H9 (cell line): Measurements from ENCODE around the gene SSH3. TPM values are rescaled to one million over a fixed set of nuclear protein-coding genes. Genes with fewer than 3 reads are reported as not detected.

Experiments used
- DNase-seq: peaks from one replicate; pipeline ENCODE4 v3.0.0-alpha.2; 2017
- H2AFZ ChIP-seq: one replicate; pipeline ENCODE4 v1.6.1; 2013; ENCODE audit warnings: mild to moderate bottlenecking, low read length, control low read depth, moderate library complexity
- H2AK5ac ChIP-seq: 2 replicates; pipeline ENCODE4 v1.6.1; 2013; ENCODE audit warnings: low read length, control low read depth, mixed read lengths; ENCODE audit not compliant: insufficient read length
- H2BK120ac ChIP-seq: one replicate; pipeline ENCODE4 v1.6.1; 2013; ENCODE audit warnings: low read depth, mild to moderate bottlenecking, low read length, control low read depth, inconsistent platforms; ENCODE audit not compliant: poor library complexity, severe bottlenecking
- H2BK12ac ChIP-seq: 2 replicates; pipeline ENCODE4 v1.6.1; 2013; ENCODE audit warnings: low read length, control low read depth, mixed read lengths, low read depth; ENCODE audit not compliant: insufficient read length
- H2BK15ac ChIP-seq: 2 replicates; pipeline ENCODE4 v1.6.1; 2013; ENCODE audit warnings: low read depth, low read length, control low read depth
- H2BK20ac ChIP-seq: one replicate; pipeline ENCODE4 v1.6.1; 2013; ENCODE audit warnings: low read depth, mild to moderate bottlenecking, low read length, control low read depth, inconsistent platforms; ENCODE audit not compliant: poor library complexity, severe bottlenecking
- H2BK5ac ChIP-seq: 2 replicates; pipeline ENCODE4 v1.6.1; 2013; ENCODE audit warnings: low read length, control low read depth, mixed read lengths; ENCODE audit not compliant: insufficient read length
- H3K14ac ChIP-seq: 2 replicates; pipeline ENCODE4 v1.6.1; 2013; ENCODE audit warnings: low read length, control low read depth; ENCODE audit not compliant: insufficient read depth
- H3K18ac ChIP-seq: 2 replicates; pipeline ENCODE4 v1.6.1; 2013; ENCODE audit warnings: low read depth, mild to moderate bottlenecking, mixed read lengths, low read length, control low read depth; ENCODE audit not compliant: insufficient read length
- H3K23ac ChIP-seq: 2 replicates; pipeline ENCODE4 v1.6.1; 2013; ENCODE audit warnings: low read length, control low read depth, mixed read lengths, low read depth; ENCODE audit not compliant: insufficient read length
- H3K23me2 ChIP-seq: 2 replicates; pipeline ENCODE4 v1.6.1; 2013; ENCODE audit warnings: low read depth, mild to moderate bottlenecking, mixed read lengths, low read length, control low read depth; ENCODE audit not compliant: insufficient read length, poor library complexity, severe bottlenecking
- H3K27ac ChIP-seq: 2 replicates; pipeline ENCODE4 v1.5.1; 2013; ENCODE audit warnings: low read length, control low read depth, mixed read lengths, low read depth; ENCODE audit not compliant: insufficient read length
- H3K27me3 ChIP-seq: 2 replicates; pipeline ENCODE4 v1.6.1; 2013; ENCODE audit warnings: low read length, control low read depth, inconsistent platforms; ENCODE audit not compliant: insufficient read depth
- H3K4ac ChIP-seq: 2 replicates; pipeline ENCODE4 v1.6.1; 2013; ENCODE audit warnings: low read depth, mild to moderate bottlenecking, control low read depth, inconsistent platforms, low read length, moderate library complexity
- H3K4me1 ChIP-seq: 2 replicates; pipeline ENCODE4 v1.6.1; 2013; ENCODE audit warnings: low read length, control low read depth, inconsistent platforms; ENCODE audit not compliant: insufficient read depth
- H3K4me2 ChIP-seq: 2 replicates; pipeline ENCODE4 v1.6.1; 2013; ENCODE audit warnings: low read length, control low read depth, mixed read lengths; ENCODE audit not compliant: insufficient read length, insufficient read depth
- H3K56ac ChIP-seq: 2 replicates; pipeline ENCODE4 v1.6.1; 2013; ENCODE audit warnings: low read depth, mild to moderate bottlenecking, mixed read lengths, low read length, control low read depth; ENCODE audit not compliant: insufficient read length
- H3K79me1 ChIP-seq: 2 replicates; pipeline ENCODE4 v1.6.1; 2013; ENCODE audit warnings: low read depth, mild to moderate bottlenecking, moderate library complexity, low read length, control low read depth, inconsistent platforms; ENCODE audit not compliant: insufficient read depth, poor library complexity, severe bottlenecking
- H3K79me2 ChIP-seq: 2 replicates; pipeline ENCODE4 v1.6.1; 2013; ENCODE audit warnings: low read length, control low read depth, inconsistent platforms; ENCODE audit not compliant: insufficient read depth
- H3K9ac ChIP-seq: 2 replicates; pipeline ENCODE4 v1.6.1; 2013; ENCODE audit warnings: low read length, control low read depth, mixed read lengths; ENCODE audit not compliant: insufficient read length; ENCODE audit errors: extremely low read depth
- H3K9me3 ChIP-seq: one replicate; pipeline ENCODE4 v1.6.1; 2013; ENCODE audit warnings: low read depth, low read length, inconsistent platforms; ENCODE audit not compliant: control insufficient read depth
- H3T11ph ChIP-seq: one replicate; pipeline ENCODE4 v1.6.1; 2013; ENCODE audit warnings: mild to moderate bottlenecking, low read length, control low read depth, inconsistent platforms
- H4K20me1 ChIP-seq: one replicate; pipeline ENCODE4 v1.6.1; 2013; ENCODE audit not compliant: control insufficient read depth, insufficient read length, insufficient read depth
- H4K5ac ChIP-seq: 2 replicates; pipeline ENCODE4 v1.6.1; 2013; ENCODE audit warnings: low read depth, mild to moderate bottlenecking, mixed read lengths, low read length, control low read depth; ENCODE audit not compliant: insufficient read length
- H4K8ac ChIP-seq: replicated peaks from 2 replicates; pipeline ENCODE4 v1.6.1; 2013; ENCODE audit warnings: low read length, control low read depth, mixed read lengths, low read depth; ENCODE audit not compliant: insufficient read length
- H4K91ac ChIP-seq: 2 replicates; pipeline ENCODE4 v1.6.1; 2013; ENCODE audit warnings: low read depth, mild to moderate bottlenecking, moderate library complexity, mixed read lengths, low read length, control low read depth; ENCODE audit not compliant: insufficient read length
- H3K27ac Mint-ChIP-seq, 3 experiments: 2 replicates in 2 of 3; 3 replicates in 1 of 3; pipeline ENCODE4 v1.8.0; 2020 to 2021; ENCODE audit warnings: mixed read lengths in 3 of 3, mild to moderate bottlenecking in 1 of 3, moderate library complexity in 1 of 3
- H3K27me3 Mint-ChIP-seq: 2 replicates; pipeline ENCODE4 v1.8.0; 2021; ENCODE audit warnings: low read depth, mild to moderate bottlenecking, moderate library complexity, mixed read lengths
- H3K36me3 Mint-ChIP-seq, 3 experiments: 2 replicates in 2 of 3; 3 replicates in 1 of 3; pipeline ENCODE4 v1.8.0; 2020 to 2021; ENCODE audit warnings: low read depth in 3 of 3, mixed read lengths in 3 of 3; ENCODE audit not compliant: insufficient read depth in 1 of 3
- H3K4me1 Mint-ChIP-seq, 2 experiments: 2 replicates each; pipeline ENCODE4 v1.8.0; 2020; ENCODE audit warnings: mixed read lengths in 2 of 2
- H3K4me3 Mint-ChIP-seq, 2 experiments: 2 replicates in 1 of 2; 3 replicates in 1 of 2; pipeline ENCODE4 v1.8.0; 2020 to 2021; ENCODE audit warnings: mild to moderate bottlenecking in 2 of 2, mixed read lengths in 2 of 2, moderate library complexity in 1 of 2
- H3K9me3 Mint-ChIP-seq, 2 experiments: 2 replicates in 1 of 2; 3 replicates in 1 of 2; pipeline ENCODE4 v1.8.0; 2020; ENCODE audit warnings: mild to moderate bottlenecking in 2 of 2, mixed read lengths in 2 of 2, moderate library complexity in 1 of 2
- CTCF ChIP-seq: fragments of 200-600 bp; sonication (generic); conservative IDR thresholded peaks from 3 replicates; pipeline ENCODE4 v1.8.0; 2021; ENCODE audit warnings: antibody characterized with exemption, mild to moderate bottlenecking
- WGBS: extraction: QIAGEN DNeasy Blood & Tissue Kit; methylation state at CpG from one replicate; pipeline ENCODE4 v1.1.7; 2013; ENCODE audit warnings: missing lambda C conversion rate, low lambda C conversion rate, mixed read lengths; ENCODE audit not compliant: insufficient read length; ENCODE audit errors: extremely low coverage; 5-methylcytosine and 5-hydroxymethylcytosine counted together
- total RNA-seq: library from RNA; stranded (reverse); gene quantifications from 2 replicates; pipeline ENCODE4 v1.2.1, GENCODE V29; 2021

The SSH3 gene
- total RNA-seq, 1 experiment from 2014 or later, result 42.2 TPM

GRCh38 chr11:67285541-67286498 is 17.5 kb upstream of the SSH3 start:
- no peak overlapping the region for H4K91ac ChIP-seq
- H2BK20ac ChIP-seq, result no peak overlapping the region
- H2BK15ac ChIP-seq, result no peak overlapping the region
- no peak overlapping the region for H3K56ac ChIP-seq
- Mint-ChIP-seq H3K27ac (no peak overlapping the region), H3K4me3 (no peak overlapping the region), H3K36me3 (peaks cover 12 to 47% (median 36%) of the 10 kb centered on the region in 3 experiments; a peak in 6 of 7 replicates), H3K9me3 (no peaks in the 10 kb centered on the region; a peak in 1 of 5 replicates), H3K27me3 (peaks cover 2% of the 10 kb centered on the region; the same call in 1 of the 2 replicates), H3K4me1 (peaks cover 16 to 17% of the 10 kb centered on the region in 2 experiments)
- H3K79me2 ChIP-seq, result no peaks in the 10 kb centered on the region
- H4K8ac ChIP-seq, result no peak overlapping the region
- H3K79me1 ChIP-seq, result no peaks in the 10 kb centered on the region
- WGBS, result no CpG with 5 or more reads among the region's 39 CpGs
- H3K4me1 ChIP-seq, result peaks cover 4% of the 10 kb centered on the region; the same call in 1 of the 2 replicates
- no peak overlapping the region for H2AFZ ChIP-seq
- no peak overlapping the region for H3K18ac ChIP-seq
- no peaks in the 10 kb centered on the region for H3K9me3 ChIP-seq
- H3K27me3 ChIP-seq, result no peaks in the 10 kb centered on the region
- H3K9ac ChIP-seq, result no peak overlapping the region
- no peak overlapping the region for H3K4ac ChIP-seq
- H4K20me1 ChIP-seq, result no peaks in the 10 kb centered on the region
- H2AK5ac ChIP-seq, result no peak overlapping the region
- H3T11ph ChIP-seq, result no peak overlapping the region
- H3K23ac ChIP-seq, result no peak overlapping the region
- H3K14ac ChIP-seq, result no peak overlapping the region
- H4K5ac ChIP-seq, result no peak overlapping the region
- no peak overlapping the region for H2BK5ac ChIP-seq
- H2BK12ac ChIP-seq, result no peak overlapping the region
- DNase-seq, result no peak
- H3K23me2 ChIP-seq, result peaks cover 6% of the 10 kb centered on the region
- H2BK120ac ChIP-seq, result no peak overlapping the region
- no peak overlapping the region for H3K4me2 ChIP-seq
- no peak for TF ChIP-seq CTCF
- no peak overlapping the region for H3K27ac ChIP-seq
